Measurements from ENCODE around the gene ZFP36L2. TPM values are rescaled to one million over a fixed set of nuclear protein-coding genes. Genes with fewer than 3 reads are reported as not detected.

Gene ZFP36L2
- total and polyA plus RNA-seq, 2 donors (not counting 3 experiments of a cell fraction or from before 2014, with no cell fraction given), result 14.5 to 75.9 TPM

DNA sequence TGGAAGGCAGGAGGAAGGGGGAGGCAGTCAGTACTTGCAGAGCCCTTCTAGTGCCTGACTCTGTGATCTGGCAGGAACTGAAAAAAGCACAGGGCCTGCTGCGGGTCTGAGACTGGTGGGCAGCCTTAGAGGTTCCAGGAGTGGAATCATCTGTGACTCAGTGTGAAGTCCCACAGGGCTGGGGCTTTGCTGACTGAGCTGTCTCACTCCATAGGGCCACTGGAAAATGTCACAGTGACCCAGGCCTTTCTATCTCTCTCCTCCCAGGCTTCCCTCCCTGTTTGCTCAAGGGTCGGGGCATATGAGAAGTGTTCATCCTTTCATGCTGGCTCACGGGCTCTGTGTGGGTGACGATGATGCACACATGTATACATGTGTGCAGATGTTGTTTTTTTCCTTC is 47.1 kb upstream of the ZFP36L2 start:
- dilution Hi-C loops (cut with MboI; ENCODE audit: extremely low pct_ligation_motif_present, low sequenced_read_pairs) (no loop called here), intact Hi-C loops (cut with micrococcal nuclease) (no loop called here)
- H3K4me1 ChIP-seq (ENCODE audit: control insufficient read depth, extremely low read depth, insufficient read depth, low read length), result peaks cover 28% of the 10 kb centered on the region
- no peaks in the 10 kb centered on the region for H3K36me3 ChIP-seq (ENCODE audit: control insufficient read depth in 2 of 2, extremely low read depth in 1 of 2, insufficient read depth in 2 of 2, low read length in 2 of 2)
- H3K27ac ChIP-seq (ENCODE audit: insufficient read depth, low read depth, low read length), result no peak overlapping the region
- CTCF ChIA-PET, result no interaction called here
- no peak overlapping the region for H2AFZ ChIP-seq (ENCODE audit: low read depth, low read length)
- POLR2A ChIA-PET, result no interaction called here
- H3K4me3 ChIP-seq (replicated peaks in 1 of 3; ENCODE audit: insufficient read depth in 1 of 3, low read depth in 1 of 3, low read length in 3 of 3), result no peak overlapping the region
- BruUV-seq (replicated peaks), result no TSS peak
- H3K9ac ChIP-seq (replicated peaks; ENCODE audit: extremely low read depth, insufficient read depth, low read length), result no peak overlapping the region
- H3K9me1 ChIP-seq (replicated peaks; ENCODE audit: control insufficient read depth, extremely low read depth, insufficient read depth, low read length), result no peaks in the 10 kb centered on the region
- H3K79me2 ChIP-seq (ENCODE audit: control insufficient read depth, insufficient read depth, low read length), result no peaks in the 10 kb centered on the region
- no peaks in the 10 kb centered on the region for H3K27me3 ChIP-seq (ENCODE audit: control insufficient read depth in 2 of 2, insufficient read depth in 2 of 2, low read length in 2 of 2)
- FAIRE-seq (no peak), DNase-seq (ENCODE audit: low read depth, low spot score) (no peak)
- H4K20me1 ChIP-seq (replicated peaks; ENCODE audit: control insufficient read depth, extremely low read depth, insufficient read depth, low read length), result no peaks in the 10 kb centered on the region
- no peak for TF ChIP-seq FOS (IDR thresholded peaks at IDR 0.05; ENCODE audit: borderline replicate concordance, insufficient read depth, low read length)
- no peak for TF ChIP-seq JUN (IDR thresholded peaks at IDR 0.05; ENCODE audit: borderline replicate concordance, insufficient read depth, insufficient read length, low read depth)
- TF ChIP-seq, protein P1, sequence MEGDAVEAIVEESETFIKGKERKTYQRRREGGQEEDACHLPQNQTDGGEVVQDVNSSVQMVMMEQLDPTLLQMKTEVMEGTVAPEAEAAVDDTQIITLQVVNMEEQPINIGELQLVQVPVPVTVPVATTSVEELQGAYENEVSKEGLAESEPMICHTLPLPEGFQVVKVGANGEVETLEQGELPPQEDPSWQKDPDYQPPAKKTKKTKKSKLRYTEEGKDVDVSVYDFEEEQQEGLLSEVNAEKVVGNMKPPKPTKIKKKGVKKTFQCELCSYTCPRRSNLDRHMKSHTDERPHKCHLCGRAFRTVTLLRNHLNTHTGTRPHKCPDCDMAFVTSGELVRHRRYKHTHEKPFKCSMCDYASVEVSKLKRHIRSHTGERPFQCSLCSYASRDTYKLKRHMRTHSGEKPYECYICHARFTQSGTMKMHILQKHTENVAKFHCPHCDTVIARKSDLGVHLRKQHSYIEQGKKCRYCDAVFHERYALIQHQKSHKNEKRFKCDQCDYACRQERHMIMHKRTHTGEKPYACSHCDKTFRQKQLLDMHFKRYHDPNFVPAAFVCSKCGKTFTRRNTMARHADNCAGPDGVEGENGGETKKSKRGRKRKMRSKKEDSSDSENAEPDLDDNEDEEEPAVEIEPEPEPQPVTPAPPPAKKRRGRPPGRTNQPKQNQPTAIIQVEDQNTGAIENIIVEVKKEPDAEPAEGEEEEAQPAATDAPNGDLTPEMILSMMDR (IDR thresholded peaks at IDR 0.05; ENCODE audit: extremely low read depth in 1 of 2, insufficient read depth in 1 of 2, low read depth in 1 of 2, low read length in 2 of 2), result no peak
- TF ChIP-seq POLR2AphosphoS5 (IDR thresholded peaks at IDR 0.05; ENCODE audit: insufficient read depth, low read depth, low read length), result no peak
- H3K9me3 ChIP-seq (replicated peaks; ENCODE audit: control insufficient read depth, insufficient read depth, low read length), result no peaks in the 10 kb centered on the region
- H3K4me2 ChIP-seq (ENCODE audit: insufficient read depth, low read length), result no peak overlapping the region

GRCh38 chr2:43270930-43271615 is 44.7 kb upstream of the ZFP36L2 start:
- CTCF ChIA-PET, result interaction anchor here (0.7 to 1.3 kb wide), 3 partner anchors 23 to 182 kb away, joined by 4 to 8 read pairs (median 5); no protein-coding TSS in a partner anchor
- BruUV-seq (replicated peaks), result no TSS peak
- FAIRE-seq, result no peak

More at GRCh38 chr2:43270930-43271615, 44.7 kb upstream of the ZFP36L2 start:
- H3K36me3 ChIP-seq (ENCODE audit: control insufficient read depth in 2 of 2, extremely low read depth in 1 of 2, insufficient read depth in 2 of 2, low read length in 2 of 2), result no peaks in the 10 kb centered on the region
- peaks cover 16% of the 10 kb centered on the region for H3K4me1 ChIP-seq (ENCODE audit: control insufficient read depth, extremely low read depth, insufficient read depth, low read length)
- no peaks in the 10 kb centered on the region for H4K20me1 ChIP-seq (replicated peaks; ENCODE audit: control insufficient read depth, extremely low read depth, insufficient read depth, low read length)
- H3K79me2 ChIP-seq (ENCODE audit: control insufficient read depth, insufficient read depth, low read length), result no peaks in the 10 kb centered on the region
- intact Hi-C loops (cut with micrococcal nuclease), result no loop called here
- DNase-seq (ENCODE audit: low read depth, low spot score), result no peak
- H3K27me3 ChIP-seq (ENCODE audit: control insufficient read depth in 2 of 2, insufficient read depth in 2 of 2, low read length in 2 of 2), result no peaks in the 10 kb centered on the region
- H3K9me3 ChIP-seq (replicated peaks; ENCODE audit: control insufficient read depth, insufficient read depth, low read length), result no peaks in the 10 kb centered on the region
- no peak overlapping the region for H3K4me2 ChIP-seq (ENCODE audit: insufficient read depth, low read length)
- no peak overlapping the region for H3K4me3 ChIP-seq (replicated peaks in 1 of 3; ENCODE audit: insufficient read depth in 1 of 3, low read depth in 1 of 3, low read length in 3 of 3)
- H3K27ac ChIP-seq (ENCODE audit: insufficient read depth, low read depth, low read length), result no peak overlapping the region
- TF ChIP-seq POLR2A (IDR thresholded peaks at IDR 0.05; ENCODE audit: low read depth, low read length) (no peak), GATA2 (IDR thresholded peaks at IDR 0.05; ENCODE audit: insufficient read depth, insufficient read length, low read depth, low read length) (no peak)
- TF ChIP-seq, protein P2, sequence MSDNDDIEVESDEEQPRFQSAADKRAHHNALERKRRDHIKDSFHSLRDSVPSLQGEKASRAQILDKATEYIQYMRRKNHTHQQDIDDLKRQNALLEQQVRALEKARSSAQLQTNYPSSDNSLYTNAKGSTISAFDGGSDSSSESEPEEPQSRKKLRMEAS (IDR thresholded peaks at IDR 0.05; ENCODE audit: insufficient read depth, insufficient read length), result no peak
- TF ChIP-seq, protein P1 (IDR thresholded peaks at IDR 0.05; ENCODE audit: extremely low read depth in 1 of 2, insufficient read depth in 1 of 2, low read depth in 1 of 2, low read length in 2 of 2), result no peak
- no peak overlapping the region for H3K9ac ChIP-seq (replicated peaks; ENCODE audit: extremely low read depth, insufficient read depth, low read length)
- dilution Hi-C loops (cut with MboI; ENCODE audit: extremely low pct_ligation_motif_present, low sequenced_read_pairs), result no loop called here
- H3K9me1 ChIP-seq (replicated peaks; ENCODE audit: control insufficient read depth, extremely low read depth, insufficient read depth, low read length), result no peaks in the 10 kb centered on the region
- H2AFZ ChIP-seq (ENCODE audit: low read depth, low read length), result no peak overlapping the region
- POLR2A ChIA-PET, result no interaction called here
